22Rv1 (cell line): ENCODE measurements around the gene CHD6.

Source experiments
- ZFX ChIP-seq: fragments of 450-650 bp; IDR thresholded peaks from 2 replicates; pipeline ENCODE4 v1.6.1; 2017; ENCODE audit warnings: antibody characterized with exemption, borderline replicate concordance
- TF ChIP-seq, protein P1 (sequence below): fragments of 450-650 bp; IDR thresholded peaks from 2 replicates; pipeline ENCODE4 v1.5.1; 2017; ENCODE audit warnings: mild to moderate bottlenecking

DNA sequence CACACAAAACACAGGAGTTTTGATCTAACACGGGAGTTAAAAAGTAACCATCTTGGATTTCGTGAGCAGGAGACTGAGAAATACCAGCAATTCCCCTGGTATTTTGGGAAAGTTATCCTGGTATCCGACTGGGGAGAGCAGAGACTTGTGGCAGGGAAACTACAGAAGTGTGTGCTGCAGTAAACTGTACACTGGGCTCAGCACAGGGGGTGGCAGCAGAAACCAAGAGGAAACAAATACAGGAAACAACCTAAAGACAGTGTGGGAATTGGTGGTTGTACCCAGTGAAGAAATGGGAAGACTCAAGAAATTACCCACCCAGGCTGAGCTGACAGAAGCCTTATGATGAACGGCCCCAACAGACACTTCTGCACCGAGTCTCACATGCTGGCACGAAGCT is 109.8 kb downstream of the CHD6 start:
- TF ChIP-seq, protein P1, sequence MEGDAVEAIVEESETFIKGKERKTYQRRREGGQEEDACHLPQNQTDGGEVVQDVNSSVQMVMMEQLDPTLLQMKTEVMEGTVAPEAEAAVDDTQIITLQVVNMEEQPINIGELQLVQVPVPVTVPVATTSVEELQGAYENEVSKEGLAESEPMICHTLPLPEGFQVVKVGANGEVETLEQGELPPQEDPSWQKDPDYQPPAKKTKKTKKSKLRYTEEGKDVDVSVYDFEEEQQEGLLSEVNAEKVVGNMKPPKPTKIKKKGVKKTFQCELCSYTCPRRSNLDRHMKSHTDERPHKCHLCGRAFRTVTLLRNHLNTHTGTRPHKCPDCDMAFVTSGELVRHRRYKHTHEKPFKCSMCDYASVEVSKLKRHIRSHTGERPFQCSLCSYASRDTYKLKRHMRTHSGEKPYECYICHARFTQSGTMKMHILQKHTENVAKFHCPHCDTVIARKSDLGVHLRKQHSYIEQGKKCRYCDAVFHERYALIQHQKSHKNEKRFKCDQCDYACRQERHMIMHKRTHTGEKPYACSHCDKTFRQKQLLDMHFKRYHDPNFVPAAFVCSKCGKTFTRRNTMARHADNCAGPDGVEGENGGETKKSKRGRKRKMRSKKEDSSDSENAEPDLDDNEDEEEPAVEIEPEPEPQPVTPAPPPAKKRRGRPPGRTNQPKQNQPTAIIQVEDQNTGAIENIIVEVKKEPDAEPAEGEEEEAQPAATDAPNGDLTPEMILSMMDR = peak; percentile 12; the same call in 1 of the 2 replicates
- TF ChIP-seq ZFX = no peak
